ENCODE data around the gene OSBPL1A.

The OSBPL1A gene

DNA sequence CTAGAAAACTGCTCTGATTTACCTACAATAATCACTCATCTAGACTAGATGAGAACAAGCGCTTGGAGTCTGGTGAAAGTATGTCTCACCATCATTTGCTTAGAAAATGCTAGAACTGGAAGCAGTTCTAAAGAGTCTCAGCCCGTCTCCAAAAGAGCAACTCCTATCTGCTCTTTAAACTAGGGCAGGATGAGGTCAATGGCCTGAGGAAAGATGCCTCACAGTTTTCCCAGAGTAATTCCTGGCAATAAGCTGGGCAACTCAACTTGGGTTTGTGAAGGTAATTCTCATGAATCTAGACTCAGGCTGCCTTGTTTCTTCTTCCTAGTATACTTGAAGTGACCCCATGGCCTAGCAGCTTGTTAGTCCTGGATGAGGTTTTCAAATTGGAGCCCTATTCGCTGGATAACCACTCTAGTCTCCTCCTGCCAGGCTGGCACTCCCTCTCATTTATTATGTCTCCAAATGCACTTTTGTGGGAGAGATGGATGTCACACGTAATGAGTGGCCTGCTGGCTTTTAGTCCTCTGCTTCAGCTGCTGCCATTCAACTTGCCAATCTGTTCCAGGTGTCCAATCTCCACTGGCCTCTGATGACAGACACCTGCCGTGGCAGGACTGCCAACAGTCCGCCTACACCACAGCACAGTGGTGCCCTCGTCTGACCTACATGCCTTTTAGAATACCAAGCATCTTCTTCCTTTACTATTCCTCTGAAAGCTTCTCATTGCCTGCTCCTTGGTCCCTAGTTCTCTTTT is 177.9 kb downstream of the OSBPL1A start:
- no peak for DNase-seq (ENCODE audit: low read depth in 2 of 2)

DNA sequence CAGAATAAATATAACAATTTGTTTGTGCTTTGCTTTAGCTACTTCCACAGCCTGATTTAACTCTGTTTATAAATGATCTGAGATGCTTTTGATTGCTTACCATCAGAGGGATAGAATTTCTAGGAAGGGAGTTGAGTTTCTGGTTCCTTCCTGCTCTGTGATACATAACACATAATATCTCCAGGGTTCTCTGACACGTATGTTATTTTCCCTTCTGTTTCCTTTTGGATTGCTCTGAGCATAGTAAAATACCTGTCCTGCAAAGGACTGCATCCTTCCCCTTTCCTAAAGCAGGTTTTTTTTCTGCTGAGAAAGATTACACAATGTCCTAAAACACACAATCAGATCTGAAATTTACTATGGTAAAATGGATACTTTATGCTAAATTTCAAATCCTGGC is 182.7 kb downstream of the OSBPL1A start:
- no peak for DNase-seq (ENCODE audit: low read depth in 2 of 2)

DNA sequence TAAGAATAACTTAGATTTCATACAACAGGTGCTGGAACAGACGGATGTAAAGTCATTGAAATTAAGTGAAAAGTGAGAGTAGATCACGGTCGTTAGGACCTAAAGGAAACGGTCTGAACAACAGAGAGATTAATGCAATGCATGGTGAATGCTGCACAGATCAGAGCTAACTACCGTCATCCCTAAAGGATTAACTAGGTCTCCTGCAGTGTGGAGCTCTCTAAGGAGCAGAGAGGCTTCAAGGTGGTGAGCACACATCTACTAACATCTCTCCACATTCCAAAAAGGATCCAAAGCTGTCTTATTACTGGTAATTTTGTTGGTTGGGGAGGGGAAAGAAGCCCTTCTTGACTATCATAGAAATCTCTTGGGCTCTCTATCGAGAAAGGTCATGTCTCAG is 183.5 kb downstream of the OSBPL1A start:
- DNase-seq (ENCODE audit: low read depth in 2 of 2) = no peak

DNA sequence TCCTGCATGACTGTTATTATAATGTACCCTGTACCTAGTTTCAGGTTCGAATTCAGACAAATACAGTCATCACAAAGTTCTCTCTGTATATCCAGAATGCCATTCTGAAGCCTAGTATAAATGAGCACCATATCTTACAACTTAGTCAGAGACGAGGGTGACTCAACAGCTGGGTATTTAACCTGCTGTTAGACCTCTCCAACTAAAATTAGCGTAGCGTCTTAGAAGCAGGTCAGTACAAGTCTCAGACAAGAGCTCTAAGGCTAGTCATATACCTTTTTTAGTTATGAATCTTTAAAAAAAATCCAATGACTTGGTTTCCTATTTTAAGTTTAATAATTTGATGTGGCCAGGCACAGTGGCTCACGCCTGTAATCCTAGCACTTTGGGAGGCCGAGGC is 184.7 kb downstream of the OSBPL1A start:
- no peak for DNase-seq (ENCODE audit: low read depth in 2 of 2)

- DNase-seq (ENCODE audit: low read depth in 2 of 2) = no peak
These were observed 188.1 kb downstream of the OSBPL1A start for GRCh38 chr18:24209558-24209957.

- DNase-seq (ENCODE audit: low read depth in 2 of 2) = no peak
These were observed 189.2 kb downstream of the OSBPL1A start for GRCh38 chr18:24208270-24209035.

DNA sequence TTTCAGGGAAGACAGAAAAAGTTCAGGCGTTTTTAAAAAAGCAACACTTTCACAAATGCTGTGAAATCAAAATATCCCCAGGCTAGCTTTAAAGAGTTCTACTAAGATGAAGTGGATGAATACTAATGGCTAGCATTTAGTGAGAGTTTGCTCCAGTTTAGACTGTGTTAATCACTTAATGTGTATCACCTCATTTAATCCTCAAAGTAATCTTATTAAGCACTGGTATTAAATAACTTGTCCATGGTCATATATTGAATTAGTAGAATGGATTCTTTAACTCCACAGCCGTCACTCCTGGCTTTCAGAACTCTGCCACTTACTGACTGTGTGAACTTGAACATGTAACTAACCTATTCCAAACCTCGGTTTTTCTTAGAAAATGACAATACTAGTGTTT is 192.7 kb downstream of the OSBPL1A start:
- no peak for DNase-seq (ENCODE audit: low read depth in 2 of 2)

DNA sequence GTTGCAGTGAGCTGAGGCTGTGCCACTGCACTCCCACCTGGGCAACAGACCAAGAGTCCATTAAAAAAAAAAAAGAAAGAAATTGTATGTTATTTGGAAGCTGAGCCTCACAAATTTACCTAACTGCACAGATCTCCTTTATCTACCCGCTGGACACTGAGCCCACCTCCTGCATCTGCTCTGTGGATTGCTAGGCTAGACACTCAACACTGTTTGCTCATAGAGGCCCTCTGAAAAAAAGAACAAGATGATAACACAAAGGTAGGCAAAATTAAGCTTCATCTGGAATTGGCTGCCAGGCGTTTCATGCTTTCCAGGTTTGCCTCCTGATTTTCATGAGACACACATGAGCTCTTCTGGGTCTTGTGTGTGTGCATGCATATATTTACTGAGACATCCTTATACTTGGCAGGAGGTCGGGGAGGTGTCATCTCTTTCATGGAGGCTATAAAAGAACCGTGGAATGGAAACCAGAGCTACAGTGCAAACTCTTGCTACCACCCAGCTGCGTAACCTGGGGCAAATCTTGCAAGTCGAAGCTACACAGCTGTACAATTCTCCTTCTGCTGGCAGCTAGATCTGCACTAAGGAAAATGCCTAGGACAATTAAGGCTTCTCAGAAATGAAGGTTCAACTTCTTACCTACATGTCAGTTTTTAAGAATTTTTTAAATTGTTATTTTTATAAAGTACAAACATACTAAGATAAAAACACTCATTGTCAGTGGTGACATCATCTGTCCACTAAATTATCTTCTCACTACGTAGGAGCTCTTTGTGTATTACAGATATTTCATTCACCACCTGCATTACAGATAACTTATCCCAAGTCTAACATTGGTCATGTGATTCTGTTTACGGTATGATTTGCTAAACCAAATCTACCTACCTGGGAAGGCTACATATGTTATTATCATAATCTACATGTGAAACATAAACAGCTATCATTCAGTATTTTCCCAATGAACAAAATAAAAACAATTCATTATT is 195.6 kb downstream of the OSBPL1A start:
- DNase-seq (ENCODE audit: low read depth in 2 of 2) = no peak

DNA sequence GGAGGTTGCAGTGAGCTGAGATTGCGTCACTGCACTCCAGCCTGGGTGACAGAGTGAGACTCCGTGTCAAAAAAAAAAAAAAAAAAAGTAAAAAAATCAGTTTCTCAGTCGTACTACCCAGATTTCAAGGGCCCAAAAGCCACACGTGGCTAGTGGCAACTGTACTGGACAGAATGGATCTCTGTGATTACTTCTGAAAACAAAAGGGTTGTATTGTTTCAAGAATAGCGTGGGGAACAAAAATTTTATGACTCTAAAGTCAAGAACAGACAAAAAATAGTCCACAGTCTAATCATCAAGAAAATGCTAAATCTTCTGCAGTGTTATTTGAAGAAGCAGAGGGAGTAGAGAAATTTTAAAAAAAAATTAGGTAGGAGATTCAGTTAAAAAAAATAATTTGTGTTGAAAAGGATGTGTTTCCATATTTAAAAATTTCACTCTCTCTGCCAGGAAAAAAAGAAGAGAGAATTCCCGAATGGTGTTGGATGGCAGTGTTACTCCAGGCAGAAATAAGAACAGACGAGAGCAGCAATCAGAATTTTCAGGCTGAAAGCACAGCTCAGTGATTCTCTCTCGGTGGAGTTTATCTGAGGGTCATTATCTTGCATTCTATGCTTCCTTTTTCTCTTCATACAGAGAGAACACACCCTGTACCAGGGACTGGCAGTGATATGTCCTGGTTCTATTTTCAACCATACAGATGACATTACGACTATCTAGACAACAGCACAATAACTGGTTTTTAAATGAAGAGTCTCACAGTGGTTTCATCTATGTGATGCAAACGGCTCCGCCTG is 196.9 kb downstream of the OSBPL1A start:
- no peak for DNase-seq (ENCODE audit: low read depth in 2 of 2)

- DNase-seq (ENCODE audit: low read depth in 2 of 2) = no peak
These were observed 198.2 kb downstream of the OSBPL1A start for GRCh38 chr18:24199372-24199962.

DNA sequence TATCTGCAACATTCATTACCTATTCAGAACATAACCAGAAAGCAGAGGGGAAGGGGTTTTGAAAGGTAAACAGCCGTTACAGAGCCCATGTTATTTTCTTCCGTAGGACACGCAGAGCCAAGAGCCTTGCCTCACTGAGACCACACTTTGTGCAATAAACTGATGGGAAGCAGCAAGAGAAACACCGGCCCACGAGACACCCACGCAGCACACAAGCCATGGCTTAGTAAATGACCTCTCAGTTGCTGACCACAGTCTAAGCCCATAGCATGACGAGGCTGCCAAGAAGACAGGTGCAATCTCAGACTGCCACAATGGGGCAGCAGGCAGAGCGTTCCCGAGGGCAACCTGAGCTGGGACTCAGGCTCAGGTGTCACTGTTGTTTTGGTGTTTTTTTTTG is 199.2 kb downstream of the OSBPL1A start:
- no peak for DNase-seq (ENCODE audit: low read depth in 2 of 2)

DNA sequence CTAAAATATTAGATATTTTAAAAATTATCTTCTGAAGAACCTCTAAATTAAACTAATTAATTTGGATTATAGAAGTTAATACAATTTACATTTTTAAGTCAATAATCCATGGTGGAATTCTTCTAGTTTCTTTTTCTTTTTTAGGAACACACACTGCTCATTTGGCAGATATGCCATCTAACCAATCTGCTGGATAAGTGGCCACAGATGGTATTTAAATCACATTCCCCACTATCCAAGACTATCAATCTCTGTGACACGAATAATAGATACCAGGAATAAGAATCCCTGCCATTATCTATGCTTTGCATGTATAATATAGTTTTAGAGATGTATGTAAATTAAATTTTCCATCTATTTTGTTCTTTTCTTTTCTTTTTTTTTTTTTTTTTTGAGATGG is 200.2 kb downstream of the OSBPL1A start:
- no peak for DNase-seq (ENCODE audit: low read depth in 2 of 2)

DNA sequence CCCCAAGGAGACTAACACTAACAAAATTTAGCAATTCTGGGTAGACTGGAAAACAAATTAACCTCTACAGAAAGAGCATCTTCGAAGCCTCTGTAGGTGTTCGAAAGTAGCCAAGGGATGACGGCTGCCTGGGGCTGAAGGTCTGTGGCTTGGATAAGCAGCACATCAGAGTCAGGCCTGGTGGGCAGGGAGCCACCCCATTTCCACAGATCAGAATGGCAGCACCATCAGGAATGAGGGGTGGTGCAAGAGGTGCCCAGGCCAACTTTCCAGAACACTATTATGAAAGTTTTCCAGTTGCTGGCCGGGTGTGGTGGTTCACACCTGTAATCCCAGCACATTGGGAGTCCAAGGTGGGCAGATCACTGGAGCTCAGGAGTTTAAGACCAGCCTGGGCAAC is 200.9 kb downstream of the OSBPL1A start:
- no peak for DNase-seq (ENCODE audit: low read depth in 2 of 2)

GRCh38 chr18:24195296-24196053 is 202.1 kb downstream of the OSBPL1A start:
- DNase-seq (ENCODE audit: low read depth in 2 of 2) = no peak

DNA sequence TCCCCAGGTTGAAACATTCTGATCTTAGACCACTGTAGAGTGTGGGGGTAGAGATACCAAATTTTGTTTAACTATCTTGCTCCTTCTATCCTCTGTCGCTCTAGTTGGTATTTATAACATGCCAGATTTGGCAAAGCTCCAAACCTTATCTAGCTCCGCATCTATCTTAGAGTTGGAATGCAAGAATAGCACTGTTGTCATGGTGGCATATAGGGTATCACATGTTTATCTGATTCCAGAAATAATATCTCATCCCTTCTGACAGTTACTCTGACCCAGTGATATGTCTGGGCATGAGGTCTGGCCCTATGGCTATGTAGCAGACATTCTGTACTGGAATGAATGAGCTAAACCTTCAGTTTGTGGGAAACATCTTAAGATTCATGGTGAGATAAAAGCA is 207.0 kb downstream of the OSBPL1A start:
- no peak for DNase-seq (ENCODE audit: low read depth in 2 of 2)

- no peak for DNase-seq (ENCODE audit: low read depth in 2 of 2)
These were observed 207.8 kb downstream of the OSBPL1A start for GRCh38 chr18:24189664-24190346.

DNA sequence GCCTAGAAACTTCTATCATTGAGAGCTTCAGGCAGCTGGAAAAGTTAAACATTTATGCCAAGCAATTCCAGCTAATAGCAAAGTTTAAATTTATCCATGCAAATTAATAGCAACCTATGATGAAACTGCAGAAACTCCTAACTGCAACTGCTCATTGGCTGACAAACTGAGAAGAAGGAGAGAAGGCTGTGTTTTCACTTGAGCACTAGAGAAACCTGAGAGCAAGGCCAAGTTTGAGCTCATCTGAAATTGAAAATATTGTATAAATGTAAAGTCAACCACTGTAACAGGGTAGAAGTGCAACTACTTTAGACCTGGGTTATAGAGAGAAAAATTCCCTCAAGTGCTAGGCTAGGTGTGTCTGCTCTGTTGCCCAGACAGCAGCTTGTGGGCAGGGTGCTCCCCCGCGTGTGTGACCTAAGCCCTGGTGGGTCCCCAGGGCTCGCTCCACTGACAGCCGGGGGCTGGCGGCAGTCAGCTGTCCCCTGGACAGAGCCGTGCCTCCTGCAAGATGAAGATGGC is 208.6 kb downstream of the OSBPL1A start:
- no peak for DNase-seq (ENCODE audit: low read depth in 2 of 2)

DNA sequence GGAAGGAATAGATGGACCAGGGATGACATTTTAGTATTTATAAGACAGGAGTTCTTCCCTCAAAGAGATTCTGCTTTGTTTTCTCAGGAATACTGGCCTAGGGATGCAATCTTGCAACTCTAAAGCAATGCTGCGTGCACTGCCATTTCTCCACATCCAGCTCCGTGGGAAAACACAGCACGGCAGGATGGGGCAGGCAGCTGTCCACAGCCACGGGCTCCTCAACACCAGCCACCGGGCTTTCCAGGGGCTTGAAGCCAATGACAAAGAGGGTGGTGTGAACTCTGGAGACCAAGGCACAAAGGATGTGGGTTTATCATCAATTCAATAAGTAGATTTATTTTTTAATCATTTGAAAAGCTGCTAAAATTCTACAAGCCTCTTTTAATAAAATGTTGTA is 209.5 kb downstream of the OSBPL1A start:
- no peak for DNase-seq (ENCODE audit: low read depth in 2 of 2)

DNA sequence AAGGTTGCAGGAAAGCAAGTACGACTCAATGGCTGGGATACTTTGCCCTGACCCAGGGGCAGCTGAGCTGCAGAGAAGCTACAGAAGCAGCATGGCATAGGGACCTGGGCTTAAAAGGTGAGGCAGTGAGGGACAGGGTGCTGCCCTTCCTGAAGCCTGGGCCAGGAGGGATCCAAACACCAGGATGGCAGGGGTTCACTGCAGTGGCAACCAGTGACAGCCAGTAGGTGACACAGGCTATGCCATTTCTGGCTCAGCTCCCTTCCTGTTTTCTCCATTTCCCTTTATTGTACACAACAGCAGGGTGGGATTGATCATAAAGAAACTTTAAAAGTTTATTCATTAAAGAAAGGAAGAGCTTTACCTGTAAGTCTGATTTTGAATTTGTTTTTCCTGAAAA is 209.9 kb downstream of the OSBPL1A start:
- DNase-seq (ENCODE audit: low read depth in 2 of 2) = no peak
